Kidney epithelial cell (primary cell): ENCODE measurements around the gene TNPO2. TPM values are rescaled to one million over a fixed set of nuclear protein-coding genes. Genes with fewer than 3 reads are reported as not detected.
A peak's percentile ranks its signal among the peaks of the same experiment; 100 is the strongest.
"Not testable (repeated sequence)": the region's sequence is repeated elsewhere in the genome, so short reads cannot be mapped to it uniquely, and the experiment has no call there.

Experiments
- DNase-seq: peaks from one replicate; pipeline ENCODE4 v3.0.0-alpha.2; 2010; ENCODE audit warnings: low read depth
- H3K27me3 ChIP-seq: 2 replicates; pipeline ENCODE4 v1.6.0; 2011; ENCODE audit warnings: low read length; ENCODE audit not compliant: control insufficient read depth, insufficient read depth
- H3K36me3 ChIP-seq: 2 replicates; pipeline ENCODE4 v1.5.1; 2011; ENCODE audit warnings: low read length; ENCODE audit not compliant: control insufficient read depth, insufficient read depth
- H3K4me3 ChIP-seq: 2 replicates; pipeline ENCODE4 v1.5.1; 2011; ENCODE audit warnings: low read depth, mild to moderate bottlenecking, control low read depth, low read length
- total RNA-seq: library from RNA; depleted of rRNA; stranded (reverse); fragments of >200 nt; gene quantifications from 2 replicates; pipeline ENCODE4 v1.2.3, GENCODE V29; 2015
- TF ChIP-seq, protein P1 (sequence below): IDR thresholded peaks from 2 replicates; pipeline ENCODE4 v1.5.1; 2011; ENCODE audit warnings: mild to moderate bottlenecking, moderate library complexity, low read length, control low read depth, inconsistent platforms; ENCODE audit not compliant: insufficient read depth, poor library complexity, severe bottlenecking

The TNPO2 gene
- total RNA-seq, 1 donor from 2014 or later: 27.1 TPM

DNA sequence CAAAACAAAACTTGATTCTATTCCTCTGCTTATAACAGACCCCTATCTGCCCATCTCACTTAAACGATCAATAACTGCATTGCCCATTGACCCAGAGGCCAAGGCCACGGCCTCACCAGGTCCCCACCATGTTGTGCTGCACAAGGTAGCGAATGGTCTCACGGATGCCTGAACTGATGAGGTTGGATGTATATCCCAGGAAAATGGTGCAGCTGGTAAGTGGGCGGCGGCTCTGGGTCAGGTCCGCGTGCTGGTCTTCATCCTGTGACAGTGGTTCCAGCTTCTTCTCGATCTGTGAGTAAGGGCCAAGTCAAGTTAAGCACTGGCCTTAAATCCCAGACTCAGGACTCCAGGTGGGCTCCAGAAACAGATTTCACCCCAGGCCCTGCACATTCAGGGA, 43.7 kb downstream of the TNPO2 start:
- H3K27me3 ChIP-seq: no peaks in the 10 kb centered on the region
- no peak overlapping the region for H3K4me3 ChIP-seq
- peaks cover 8% of the 10 kb centered on the region for H3K36me3 ChIP-seq
- TF ChIP-seq, protein P1, sequence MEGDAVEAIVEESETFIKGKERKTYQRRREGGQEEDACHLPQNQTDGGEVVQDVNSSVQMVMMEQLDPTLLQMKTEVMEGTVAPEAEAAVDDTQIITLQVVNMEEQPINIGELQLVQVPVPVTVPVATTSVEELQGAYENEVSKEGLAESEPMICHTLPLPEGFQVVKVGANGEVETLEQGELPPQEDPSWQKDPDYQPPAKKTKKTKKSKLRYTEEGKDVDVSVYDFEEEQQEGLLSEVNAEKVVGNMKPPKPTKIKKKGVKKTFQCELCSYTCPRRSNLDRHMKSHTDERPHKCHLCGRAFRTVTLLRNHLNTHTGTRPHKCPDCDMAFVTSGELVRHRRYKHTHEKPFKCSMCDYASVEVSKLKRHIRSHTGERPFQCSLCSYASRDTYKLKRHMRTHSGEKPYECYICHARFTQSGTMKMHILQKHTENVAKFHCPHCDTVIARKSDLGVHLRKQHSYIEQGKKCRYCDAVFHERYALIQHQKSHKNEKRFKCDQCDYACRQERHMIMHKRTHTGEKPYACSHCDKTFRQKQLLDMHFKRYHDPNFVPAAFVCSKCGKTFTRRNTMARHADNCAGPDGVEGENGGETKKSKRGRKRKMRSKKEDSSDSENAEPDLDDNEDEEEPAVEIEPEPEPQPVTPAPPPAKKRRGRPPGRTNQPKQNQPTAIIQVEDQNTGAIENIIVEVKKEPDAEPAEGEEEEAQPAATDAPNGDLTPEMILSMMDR: no peak
- DNase-seq: no peak

DNA sequence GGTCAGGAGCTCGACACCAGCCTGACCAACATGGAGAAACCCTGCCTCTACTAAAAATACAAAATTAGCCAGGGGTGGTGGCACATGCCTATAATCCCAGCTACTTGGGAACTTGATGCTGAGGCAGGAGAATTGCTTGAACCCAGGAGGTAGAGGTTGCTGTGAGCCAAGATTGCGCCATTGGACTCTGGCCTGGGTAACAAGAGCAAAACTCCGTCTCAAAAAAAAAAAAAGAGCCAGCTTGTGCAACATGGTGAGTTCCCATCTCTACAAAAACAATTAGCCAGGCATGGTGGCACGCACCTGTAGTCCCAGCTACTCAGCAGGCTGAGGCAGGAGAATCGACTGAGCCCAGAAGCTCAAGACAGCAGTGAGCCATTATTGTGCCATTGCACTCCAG, 45.7 kb downstream of the TNPO2 start:
- H3K36me3 ChIP-seq, H3K27me3 ChIP-seq, H3K4me3 ChIP-seq, DNase-seq: not testable (repeated sequence)

GRCh38 chr19:12676928-12677327, 46.8 kb downstream of the TNPO2 start:
- Histone ChIP-seq H3K27me3 (no peaks in the 10 kb centered on the region), H3K36me3 (peaks cover 8% of the 10 kb centered on the region), H3K4me3 (no peak overlapping the region)
- no peak for DNase-seq
- TF ChIP-seq, protein P1: no peak

DNA sequence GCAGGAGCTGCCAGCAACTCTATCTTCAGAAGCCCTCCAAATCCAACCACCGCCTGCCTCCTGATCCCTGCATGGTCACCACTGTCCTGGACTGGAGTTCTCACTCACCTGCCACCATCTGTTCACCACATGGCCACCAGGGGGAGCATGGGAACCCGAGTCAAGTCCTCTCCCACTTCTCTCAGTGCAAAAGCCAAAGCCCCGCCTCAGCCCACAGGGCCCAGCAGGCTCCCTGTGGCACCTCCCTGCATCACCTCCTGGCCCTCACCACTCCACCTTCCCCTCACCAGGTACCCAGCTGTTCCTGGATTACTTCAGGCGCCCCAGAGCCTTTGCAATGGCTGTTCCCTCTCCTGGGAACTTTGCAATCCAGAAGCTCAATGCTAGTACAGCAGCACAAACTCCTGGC, 47.3 kb downstream of the TNPO2 start:
- peak; percentile 25 for DNase-seq
- H3K4me3 ChIP-seq: no peak overlapping the region
- no peaks in the 10 kb centered on the region for H3K27me3 ChIP-seq
- H3K36me3 ChIP-seq: peaks cover 8% of the 10 kb centered on the region
- TF ChIP-seq, protein P1: peak; percentile 94

GRCh38 chr19:12675940-12676339, 47.8 kb downstream of the TNPO2 start:
- Histone ChIP-seq H3K4me3 (no peak overlapping the region), H3K36me3 (peaks cover 8% of the 10 kb centered on the region), H3K27me3 (no peaks in the 10 kb centered on the region)
- TF ChIP-seq, protein P1: no peak
- no peak for DNase-seq

DNA sequence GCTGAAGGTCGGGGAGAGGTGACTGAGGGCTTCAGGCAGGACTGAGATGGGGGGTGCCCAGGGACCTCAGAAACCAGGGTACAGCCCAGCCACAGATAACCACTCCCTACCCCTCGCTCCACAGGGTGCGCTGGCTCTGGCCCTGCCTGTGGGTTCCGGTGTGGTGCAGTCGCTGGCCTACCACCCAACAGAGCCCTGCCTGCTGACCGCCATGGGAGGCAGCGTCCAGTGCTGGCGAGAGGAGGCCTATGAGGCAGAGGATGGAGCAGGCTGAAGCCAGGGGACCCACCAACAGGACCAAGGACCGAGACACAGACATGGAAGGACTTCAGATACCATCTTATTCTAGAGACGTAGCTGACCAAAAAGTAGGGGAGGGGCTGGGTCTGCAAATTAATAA, 48.3 kb downstream of the TNPO2 start:
- peaks cover 8% of the 10 kb centered on the region for H3K36me3 ChIP-seq

More for the DNA sequence above, 48.3 kb downstream of the TNPO2 start:
- no peak for DNase-seq
- TF ChIP-seq, protein P1: no peak
- Histone ChIP-seq H3K27me3 (no peaks in the 10 kb centered on the region), H3K4me3 (no peak overlapping the region)
